GM12872 (cell line): ENCODE data around the gene ENPP7.

ENCODE experiments used
- CTCF ChIP-seq: IDR thresholded peaks from 3 replicates; pipeline ENCODE4 v1.5.1; 2011; ENCODE audit warnings: low read depth, mild to moderate bottlenecking, low read length, moderate library complexity; ENCODE audit not compliant: insufficient read depth

Gene ENPP7

DNA sequence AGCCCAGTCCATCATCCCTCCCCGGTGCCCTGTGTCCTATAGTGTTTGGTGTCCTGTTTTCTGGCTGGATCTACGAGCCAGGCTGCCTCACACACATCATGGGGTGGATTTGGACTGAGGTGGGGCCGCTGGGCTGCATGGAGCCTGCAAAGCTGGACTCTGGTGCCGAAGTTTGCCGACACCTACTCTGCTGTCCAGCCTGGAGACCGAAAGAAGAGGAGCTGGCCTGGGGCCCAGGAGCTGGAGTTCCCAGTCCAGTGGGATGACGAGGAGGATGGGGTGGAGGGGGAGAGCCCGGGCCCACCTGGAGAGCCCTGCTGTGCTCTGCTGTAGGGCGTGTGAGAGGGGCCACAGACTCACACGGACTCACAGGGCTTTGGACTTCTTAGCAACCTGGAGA is 40.3 kb upstream of the ENPP7 start:
- no peak for TF ChIP-seq CTCF

GRCh38 chr17:79690988-79691836 is 39.5 kb upstream of the ENPP7 start:
- TF ChIP-seq CTCF = no peak

GRCh38 chr17:79691931-79692330 is 38.8 kb upstream of the ENPP7 start:
- TF ChIP-seq CTCF = no peak

DNA sequence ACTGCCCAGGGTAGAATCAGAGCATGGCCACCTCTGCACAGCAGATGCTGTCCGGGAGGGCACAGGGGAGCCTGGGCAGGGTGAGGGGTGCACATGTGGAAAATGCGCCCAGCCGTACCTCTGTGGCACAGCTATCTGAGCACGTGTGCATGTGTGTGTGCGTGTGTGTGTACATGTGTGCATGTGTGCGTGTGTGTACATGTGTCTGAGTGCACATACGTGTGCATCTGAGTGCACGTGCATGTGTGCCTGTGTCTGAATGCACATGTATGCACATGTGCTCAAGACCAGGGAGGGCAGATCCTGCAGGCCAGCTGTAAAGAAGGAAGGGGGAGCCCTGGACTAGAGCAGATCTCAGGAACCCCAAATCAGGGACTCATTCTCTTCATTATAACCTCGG is 37.3 kb upstream of the ENPP7 start:
- no peak for TF ChIP-seq CTCF

DNA sequence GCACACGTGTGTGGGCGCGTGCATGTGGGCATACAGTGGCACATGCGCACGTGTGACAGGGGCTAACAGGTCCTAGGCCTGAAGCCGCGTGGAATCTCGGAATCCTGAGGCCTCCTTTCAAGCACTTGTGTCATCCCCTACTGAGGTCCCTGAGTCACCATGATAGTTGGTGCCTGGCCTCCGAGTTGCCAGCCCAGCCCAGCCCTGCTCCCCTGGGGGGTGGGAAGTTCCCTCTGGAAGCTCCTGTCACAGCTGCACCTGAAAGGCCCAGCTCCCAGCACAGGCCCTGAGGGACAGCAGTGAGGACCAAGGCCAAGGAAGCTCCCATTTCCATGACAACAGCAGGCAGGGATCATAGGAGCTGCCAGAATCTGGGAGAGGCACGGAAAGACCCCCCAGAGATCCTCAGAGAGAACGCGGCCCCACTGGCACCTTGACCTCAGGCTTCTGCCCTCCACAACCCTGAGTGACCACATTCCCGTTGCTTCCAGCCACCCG is 35.4 kb upstream of the ENPP7 start:
- TF ChIP-seq CTCF = no peak

DNA sequence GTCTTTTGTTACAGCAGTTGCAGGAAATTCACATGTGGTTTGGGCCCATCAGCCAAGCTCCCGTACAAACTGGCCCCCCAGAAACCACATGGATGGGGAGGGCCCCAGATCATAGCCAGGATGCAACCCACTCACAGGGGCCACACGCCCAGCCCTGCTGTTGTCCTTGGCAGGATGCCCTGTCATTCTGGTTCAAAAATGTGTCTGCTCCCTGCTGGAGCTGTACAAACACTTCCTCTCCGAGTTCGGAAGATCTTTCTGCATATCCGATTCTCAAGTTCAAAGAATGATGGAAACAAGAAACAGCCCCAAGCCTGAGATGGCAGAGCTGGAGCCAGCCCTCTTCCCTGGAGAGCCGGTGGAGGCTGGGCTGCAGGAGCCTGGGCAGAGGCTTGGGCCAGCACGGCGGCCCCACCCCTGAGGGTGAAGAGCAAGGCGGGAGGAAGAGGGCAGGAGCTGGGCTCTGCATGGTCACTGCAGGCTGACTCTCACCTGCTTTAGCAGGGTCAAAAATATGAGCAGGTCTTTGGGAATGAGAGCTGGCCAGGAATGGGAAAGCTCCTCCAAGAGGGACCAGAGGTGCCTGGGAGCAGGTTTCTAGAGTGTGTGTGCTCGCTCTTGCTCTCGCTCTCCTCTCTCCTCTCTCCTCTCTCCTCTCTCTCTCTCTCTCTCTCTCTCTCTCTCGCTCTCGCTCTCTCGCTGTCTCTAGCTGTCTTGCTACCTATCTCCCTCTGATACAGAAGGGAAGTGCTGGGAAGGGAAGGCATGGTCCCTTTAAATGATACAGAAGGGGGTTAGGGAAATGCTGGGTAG is 34.7 kb upstream of the ENPP7 start:
- no peak for TF ChIP-seq CTCF

GRCh38 chr17:79696610-79696982 is 34.1 kb upstream of the ENPP7 start:
- no peak for TF ChIP-seq CTCF
